ENCODE measurements around the gene NAALADL1.

Gene NAALADL1

GRCh38 chr11:65069217-65069616 is 10.9 kb upstream of the NAALADL1 start:
- H3K4me3 ChIP-seq (ENCODE audit: control insufficient read depth, low read depth, low read length): no peak overlapping the region
- no peak for DNase-seq (ENCODE audit: low read depth)
- no peak for TF ChIP-seq CTCF (conservative IDR thresholded peaks at IDR 0.05; ENCODE audit: control insufficient read depth, insufficient read depth, low read depth, low read length)

- H3K4me3 ChIP-seq (ENCODE audit: control insufficient read depth, low read depth, low read length): no peak overlapping the region
- DNase-seq (ENCODE audit: low read depth): no peak
- no peak for TF ChIP-seq CTCF (conservative IDR thresholded peaks at IDR 0.05; ENCODE audit: control insufficient read depth, insufficient read depth, low read depth, low read length)
Observed at GRCh38 chr11:65067446-65067845, 9.1 kb upstream of the NAALADL1 start.

GRCh38 chr11:65066805-65067291 is 8.5 kb upstream of the NAALADL1 start:
- TF ChIP-seq CTCF (conservative IDR thresholded peaks at IDR 0.05; ENCODE audit: control insufficient read depth, insufficient read depth, low read depth, low read length): no peak
- no peak for DNase-seq (ENCODE audit: low read depth)
- no peak overlapping the region for H3K4me3 ChIP-seq (ENCODE audit: control insufficient read depth, low read depth, low read length)

DNA sequence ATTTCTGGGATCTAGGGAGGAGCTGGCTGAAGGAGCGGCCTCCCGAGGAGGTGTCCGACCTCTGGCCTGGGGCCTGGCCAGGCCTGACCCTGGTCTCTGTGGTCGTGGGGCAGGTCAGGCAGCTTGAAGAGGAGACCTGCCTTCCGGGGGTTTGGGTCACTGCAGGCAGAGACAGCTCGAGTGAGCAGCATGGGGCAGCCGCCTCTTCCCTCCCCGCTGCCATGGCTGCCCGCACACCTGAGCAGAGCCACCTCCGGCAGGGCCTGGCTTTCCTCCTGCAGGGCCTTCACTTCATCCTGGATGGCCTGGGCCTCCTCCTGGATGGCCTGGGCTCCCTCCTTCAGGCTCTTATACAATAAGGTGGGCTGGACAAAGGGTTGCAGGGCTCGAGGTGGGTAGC is 8.0 kb upstream of the NAALADL1 start:
- no peak overlapping the region for H3K4me3 ChIP-seq (ENCODE audit: control insufficient read depth, low read depth, low read length)
- TF ChIP-seq CTCF (conservative IDR thresholded peaks at IDR 0.05; ENCODE audit: control insufficient read depth, insufficient read depth, low read depth, low read length): no peak
- DNase-seq (ENCODE audit: low read depth): no peak

DNA sequence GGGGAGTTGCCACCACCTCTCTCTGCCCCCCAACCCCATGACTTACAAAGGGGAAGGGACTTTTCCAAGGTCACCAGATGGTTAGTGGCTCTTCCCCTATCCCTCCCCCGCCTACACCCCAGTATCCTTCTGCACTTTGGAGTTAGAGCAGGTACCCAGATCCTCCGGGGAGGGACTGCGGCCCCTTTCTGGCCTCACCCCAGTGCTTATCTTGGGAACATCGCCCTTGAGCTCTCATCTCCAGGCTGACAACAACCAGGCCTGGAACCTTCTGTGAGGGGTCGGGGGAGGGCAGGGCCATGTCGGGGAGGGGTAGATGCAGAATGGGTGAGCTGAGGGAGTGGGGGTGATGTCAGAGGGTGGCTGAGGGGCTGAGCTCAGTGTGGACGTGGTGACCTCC is 7.5 kb upstream of the NAALADL1 start:
- no peak for DNase-seq (ENCODE audit: low read depth)
- no peak for TF ChIP-seq CTCF (conservative IDR thresholded peaks at IDR 0.05; ENCODE audit: control insufficient read depth, insufficient read depth, low read depth, low read length)
- H3K4me3 ChIP-seq (ENCODE audit: control insufficient read depth, low read depth, low read length): no peak overlapping the region

- TF ChIP-seq CTCF (conservative IDR thresholded peaks at IDR 0.05; ENCODE audit: control insufficient read depth, insufficient read depth, low read depth, low read length): no peak
- H3K4me3 ChIP-seq (ENCODE audit: control insufficient read depth, low read depth, low read length): no peak overlapping the region
Observed at GRCh38 chr11:65064847-65065240, 6.5 kb upstream of the NAALADL1 start.

GRCh38 chr11:65063532-65063931 is 5.2 kb upstream of the NAALADL1 start:
- no peak for TF ChIP-seq CTCF (conservative IDR thresholded peaks at IDR 0.05; ENCODE audit: control insufficient read depth, insufficient read depth, low read depth, low read length)
- H3K4me3 ChIP-seq (ENCODE audit: control insufficient read depth, low read depth, low read length): no peak overlapping the region
- no peak for DNase-seq (ENCODE audit: low read depth)

More at GRCh38 chr11:65064847-65065240, 6.5 kb upstream of the NAALADL1 start:
- no peak for DNase-seq (ENCODE audit: low read depth)
